GM12874 (cell line): Measurements from ENCODE around the gene CCR9.
A peak's percentile ranks its signal among the peaks of the same experiment; 100 is the strongest.

Experiments
- CTCF ChIP-seq: IDR thresholded peaks from 2 replicates; pipeline ENCODE4 v1.5.1; 2011; ENCODE audit warnings: low read depth, mild to moderate bottlenecking, control low read depth, low read length, moderate library complexity; ENCODE audit not compliant: insufficient read depth

Gene CCR9

GRCh38 chr3:45932112-45932511 is 45.8 kb downstream of the CCR9 start:
- no peak for TF ChIP-seq CTCF

- TF ChIP-seq CTCF = no peak
These were observed 47.2 kb downstream of the CCR9 start for GRCh38 chr3:45933591-45933990.

- TF ChIP-seq CTCF = no peak
These were observed 49.9 kb downstream of the CCR9 start for GRCh38 chr3:45936261-45936660.

- no peak for TF ChIP-seq CTCF
These were observed 51.1 kb downstream of the CCR9 start for GRCh38 chr3:45937206-45938042.

GRCh38 chr3:45938043-45938435 is 51.7 kb downstream of the CCR9 start:
- no peak for TF ChIP-seq CTCF

- peak; percentile 87 for TF ChIP-seq CTCF
These were observed 52.5 kb downstream of the CCR9 start for GRCh38 chr3:45938864-45939263.

- no peak for TF ChIP-seq CTCF
These were observed 53.0 kb downstream of the CCR9 start for GRCh38 chr3:45939341-45939771.
